ENCODE results near the gene PTPRT. TPM values are rescaled to one million over a fixed set of nuclear protein-coding genes. Genes with fewer than 3 reads are reported as not detected.
A peak's percentile ranks its signal among the peaks of the same experiment; 100 is the strongest.

Gene PTPRT
- total RNA-seq, 1 experiment from 2014 or later = 0.20 TPM

DNA sequence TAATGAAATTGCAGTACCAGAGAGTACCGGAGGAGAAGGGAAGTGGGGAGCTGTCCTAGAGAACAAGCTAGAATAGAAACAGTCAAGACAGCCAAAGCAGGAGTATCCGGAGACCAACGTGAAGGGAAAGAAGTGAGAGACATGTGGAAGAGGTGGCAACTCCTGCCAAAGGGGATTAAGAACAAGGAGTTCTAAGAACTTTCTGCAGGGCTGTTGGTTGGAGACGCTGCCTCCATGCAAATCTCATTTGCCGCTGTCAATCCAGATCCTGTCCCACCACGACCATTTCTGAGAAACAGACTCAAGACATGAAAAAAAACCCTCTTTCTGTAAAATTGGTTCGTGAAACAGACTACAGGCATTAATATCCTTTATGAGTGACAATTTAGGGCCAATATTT lies 595.7 kb downstream of the PTPRT start:
- DNase-seq (ENCODE audit: low read depth) = no peak
- in situ Hi-C loops (cut with HindIII; ENCODE audit: low pct_unique_long_range_greater_than_20kb, low sequenced_read_pairs) = no loop called here

GRCh38 chr20:42589976-42590639 lies 599.6 kb downstream of the PTPRT start:
- DNase-seq (ENCODE audit: low read depth) = no peak
- in situ Hi-C loops (cut with HindIII; ENCODE audit: low pct_unique_long_range_greater_than_20kb, low sequenced_read_pairs) = no loop called here

DNA sequence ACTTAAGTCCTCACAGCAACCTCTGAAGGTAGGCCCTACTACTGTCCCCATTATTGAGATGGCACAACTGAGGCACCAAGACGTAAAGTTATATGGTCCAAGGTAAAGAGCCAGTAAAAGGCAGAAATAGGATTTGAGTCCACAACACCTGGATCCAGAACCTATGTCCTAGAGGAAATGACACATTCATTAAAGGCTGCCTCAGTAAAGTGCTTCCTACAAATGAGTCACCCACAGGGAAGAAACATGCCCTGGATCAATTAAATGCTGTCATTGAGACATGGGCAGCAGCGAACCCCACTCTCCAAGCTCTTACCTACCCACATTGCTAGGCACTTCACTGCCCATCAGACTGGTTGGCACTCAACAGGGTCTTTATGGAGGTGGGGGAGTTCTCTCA lies 600.9 kb downstream of the PTPRT start:
- in situ Hi-C loops (cut with HindIII; ENCODE audit: low pct_unique_long_range_greater_than_20kb, low sequenced_read_pairs) = no loop called here
- DNase-seq (ENCODE audit: low read depth) = no peak

- no peak for DNase-seq (ENCODE audit: low read depth)
- in situ Hi-C loops (cut with HindIII; ENCODE audit: low pct_unique_long_range_greater_than_20kb, low sequenced_read_pairs) = no loop called here
Observed at GRCh38 chr20:42587427-42587826, 602.3 kb downstream of the PTPRT start.

GRCh38 chr20:42581311-42581710 lies 608.4 kb downstream of the PTPRT start:
- in situ Hi-C loops (cut with HindIII; ENCODE audit: low pct_unique_long_range_greater_than_20kb, low sequenced_read_pairs) = no loop called here
- no peak for DNase-seq (ENCODE audit: low read depth)

DNA sequence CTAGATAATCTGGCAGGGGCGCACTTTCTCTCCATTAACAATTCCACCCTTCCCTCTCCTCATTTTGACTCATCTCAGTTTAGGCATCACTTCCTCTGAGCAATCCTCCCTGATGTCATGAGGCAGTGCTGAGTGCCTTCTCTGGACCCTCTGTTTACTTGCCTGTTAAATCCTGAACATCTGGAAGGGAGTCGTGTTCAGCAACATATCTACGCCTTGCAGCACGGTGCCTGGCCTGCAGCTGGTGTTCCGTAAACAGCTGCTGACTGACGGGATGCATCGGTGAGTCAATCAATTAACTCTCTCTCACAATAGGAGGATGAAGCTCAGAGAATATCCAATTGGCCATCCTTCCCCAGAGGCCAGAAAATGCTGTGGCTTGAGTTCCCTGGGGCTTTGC lies 613.5 kb downstream of the PTPRT start:
- in situ Hi-C loops (cut with HindIII; ENCODE audit: low pct_unique_long_range_greater_than_20kb, low sequenced_read_pairs) = no loop called here
- no peak for DNase-seq (ENCODE audit: low read depth)

DNA sequence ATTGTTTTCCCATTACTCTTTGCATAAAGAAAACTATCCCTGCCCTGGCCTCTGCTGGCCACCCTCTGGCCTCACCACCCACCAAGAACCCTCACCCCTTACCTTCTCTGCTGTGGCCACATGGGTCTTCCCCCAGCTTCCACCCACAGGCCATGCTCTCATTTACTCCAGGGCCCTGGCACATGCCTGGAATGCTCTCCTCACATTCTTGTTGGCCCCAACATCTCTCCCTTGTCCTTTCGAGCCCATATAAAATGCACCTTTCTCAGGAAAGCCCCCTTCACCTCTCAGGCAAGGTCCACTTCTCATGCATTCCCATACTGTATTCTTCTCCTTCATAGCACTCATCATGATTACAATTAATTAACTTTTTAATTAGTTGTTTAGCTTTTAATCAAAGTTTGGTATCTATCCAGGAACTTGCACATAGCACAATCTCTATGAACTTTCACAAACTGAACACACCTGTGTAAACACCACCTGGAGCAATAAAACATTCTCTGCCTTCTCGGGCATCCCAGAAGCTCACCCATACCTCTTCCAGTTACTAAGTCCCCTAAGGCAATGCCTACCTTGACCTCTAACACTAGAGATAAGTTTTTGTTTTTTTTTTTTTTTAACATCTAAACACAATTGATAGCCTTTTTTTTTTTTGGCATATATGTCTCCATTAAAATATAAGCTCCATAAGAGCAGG lies 617.2 kb downstream of the PTPRT start:
- in situ Hi-C loops (cut with HindIII; ENCODE audit: low pct_unique_long_range_greater_than_20kb, low sequenced_read_pairs) = no loop called here

GRCh38 chr20:42567409-42567808 lies 622.3 kb downstream of the PTPRT start:
- in situ Hi-C loops (cut with HindIII; ENCODE audit: low pct_unique_long_range_greater_than_20kb, low sequenced_read_pairs) = no loop called here
- peak; percentile 11 for DNase-seq (ENCODE audit: low read depth)

More for the DNA sequence above, 617.2 kb downstream of the PTPRT start:
- DNase-seq (ENCODE audit: low read depth) = no peak

DNA sequence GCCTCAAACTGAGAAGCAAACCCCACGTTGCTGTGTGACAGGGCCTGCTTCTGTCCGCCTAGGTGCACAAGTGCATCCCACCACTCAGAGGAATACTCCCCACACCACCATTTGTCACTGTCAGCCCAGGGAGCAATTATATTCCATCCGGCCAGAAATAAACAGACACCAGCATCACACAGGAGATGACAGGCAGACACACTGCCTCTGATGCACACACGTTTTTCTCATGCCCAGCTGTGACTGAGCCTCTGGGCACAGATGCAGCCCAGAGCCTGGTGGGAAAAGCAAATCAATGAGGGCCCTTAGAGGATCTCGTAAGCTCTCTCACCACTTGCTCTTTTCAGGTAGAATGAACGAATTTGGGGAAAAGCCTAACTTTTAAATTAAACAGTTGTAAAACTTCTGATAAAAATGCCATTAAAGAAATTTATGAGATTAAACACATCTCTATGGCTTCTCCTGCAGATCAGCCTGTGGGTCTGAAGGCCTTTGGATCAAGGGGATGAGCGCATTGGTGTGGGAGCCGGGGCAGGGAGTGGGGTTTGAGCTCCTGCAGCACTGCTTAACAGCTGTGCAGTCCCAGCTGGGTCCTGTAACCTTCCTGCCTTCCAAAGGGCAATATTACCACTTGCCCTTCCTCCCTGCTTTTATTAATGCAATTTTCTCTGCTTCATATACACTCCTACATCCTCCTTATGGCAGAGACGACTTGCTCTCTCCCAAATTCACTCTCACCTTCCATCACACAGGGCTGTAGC lies 624.3 kb downstream of the PTPRT start:
- in situ Hi-C loops (cut with HindIII; ENCODE audit: low pct_unique_long_range_greater_than_20kb, low sequenced_read_pairs) = no loop called here

DNA sequence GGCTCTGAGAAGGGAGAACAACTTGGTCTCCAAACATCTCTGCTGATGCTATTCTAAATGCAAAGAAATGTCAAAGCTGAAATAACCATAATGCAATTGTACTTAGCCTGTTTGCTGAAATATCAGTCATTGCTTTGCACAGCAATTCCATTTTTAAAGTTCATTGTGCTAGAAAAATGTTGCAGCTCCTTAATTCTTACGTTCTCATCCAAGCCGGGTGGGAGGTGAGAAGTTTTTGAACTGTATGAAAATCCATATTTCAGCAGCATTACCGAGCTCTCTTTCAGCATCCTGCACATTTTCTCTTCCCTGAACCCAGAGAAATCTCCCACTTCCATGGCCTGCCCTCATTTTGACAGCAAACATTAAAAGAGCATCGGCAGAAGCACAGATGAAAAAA lies 630.0 kb downstream of the PTPRT start:
- no peak for DNase-seq (ENCODE audit: low read depth)
- in situ Hi-C loops (cut with HindIII; ENCODE audit: low pct_unique_long_range_greater_than_20kb, low sequenced_read_pairs) = no loop called here

More for the DNA sequence above, 624.3 kb downstream of the PTPRT start:
- DNase-seq (ENCODE audit: low read depth) = no peak

DNA sequence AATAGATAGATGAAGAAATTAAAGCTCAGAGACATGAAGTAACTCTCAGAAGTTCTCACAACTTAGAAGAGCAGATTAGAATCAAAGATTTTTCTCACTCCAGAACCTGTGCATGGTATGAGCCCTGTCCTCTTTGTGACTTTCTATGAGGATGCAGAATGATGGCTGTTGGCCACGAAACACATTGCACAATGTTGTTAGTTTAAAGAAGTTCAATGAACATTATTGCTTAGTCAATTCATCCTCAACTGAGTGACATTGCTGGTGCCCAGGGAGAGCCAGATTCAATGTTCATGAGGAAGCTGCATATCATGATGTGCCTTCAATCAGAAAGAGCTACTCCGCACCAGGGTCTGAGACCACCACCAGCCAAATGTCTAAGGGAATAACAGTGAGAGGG lies 633.1 kb downstream of the PTPRT start:
- in situ Hi-C loops (cut with HindIII; ENCODE audit: low pct_unique_long_range_greater_than_20kb, low sequenced_read_pairs) = no loop called here
- no peak for DNase-seq (ENCODE audit: low read depth)

DNA sequence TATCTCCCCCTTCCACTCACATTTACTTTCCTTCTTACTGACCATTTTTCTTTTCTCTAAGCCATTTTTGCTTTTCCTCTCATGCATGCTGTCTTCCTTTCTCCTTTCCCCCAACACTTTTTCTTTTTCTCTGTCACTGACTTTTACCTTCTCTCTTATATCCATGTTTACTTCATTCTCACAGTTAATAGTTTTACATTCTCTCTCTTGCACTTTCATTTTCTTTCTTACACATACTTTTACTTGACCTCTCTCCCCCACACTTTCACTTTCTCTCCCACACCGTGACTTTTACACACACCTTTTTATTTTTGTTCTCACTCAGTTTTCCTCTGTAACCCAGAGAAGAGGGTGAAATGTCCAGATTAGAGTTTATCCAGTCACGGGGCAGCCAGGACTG lies 636.3 kb downstream of the PTPRT start:
- in situ Hi-C loops (cut with HindIII; ENCODE audit: low pct_unique_long_range_greater_than_20kb, low sequenced_read_pairs) = no loop called here

DNA sequence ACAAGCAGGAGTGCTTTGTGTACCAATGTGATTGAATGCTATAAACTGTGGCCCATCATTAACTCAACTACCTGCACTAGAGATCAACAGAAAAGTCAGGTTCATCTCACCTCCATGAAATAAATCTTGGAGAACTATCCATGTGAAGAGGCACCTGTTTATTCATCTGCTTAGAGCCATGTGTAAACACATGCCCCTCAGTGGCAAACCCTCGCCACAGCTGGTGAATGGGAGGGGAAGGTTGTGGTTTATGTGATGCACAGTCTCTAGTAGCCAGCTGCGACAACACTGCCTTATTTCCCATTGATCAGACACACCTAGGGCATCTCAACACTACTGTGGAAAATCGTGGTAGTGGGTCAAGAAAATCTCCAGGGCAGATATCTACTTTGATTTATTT lies 640.2 kb downstream of the PTPRT start:
- in situ Hi-C loops (cut with HindIII; ENCODE audit: low pct_unique_long_range_greater_than_20kb, low sequenced_read_pairs) = no loop called here
- DNase-seq (ENCODE audit: low read depth) = no peak

More for the DNA sequence above, 636.3 kb downstream of the PTPRT start:
- no peak for DNase-seq (ENCODE audit: low read depth)

DNA sequence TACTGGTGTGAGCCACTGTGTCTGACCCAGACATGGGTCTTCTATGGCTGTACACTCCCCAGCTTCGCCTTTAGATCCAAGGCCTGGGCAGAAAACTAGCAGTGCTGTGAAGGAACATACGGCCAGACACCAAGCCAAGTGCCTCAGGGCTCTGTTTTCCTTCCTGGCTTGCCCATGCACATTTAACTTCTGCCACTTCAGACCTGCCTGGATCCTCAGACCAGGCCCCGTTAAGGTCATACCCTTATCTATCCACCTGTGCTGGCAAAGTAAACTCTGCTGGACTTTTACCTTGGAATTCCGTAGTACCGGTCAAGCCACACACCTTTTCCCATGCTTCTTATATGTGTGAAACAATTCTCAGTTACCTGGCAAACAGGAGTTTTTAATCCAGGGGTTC lies 644.8 kb downstream of the PTPRT start:
- DNase-seq (ENCODE audit: low read depth) = no peak
- in situ Hi-C loops (cut with HindIII; ENCODE audit: low pct_unique_long_range_greater_than_20kb, low sequenced_read_pairs) = no loop called here

DNA sequence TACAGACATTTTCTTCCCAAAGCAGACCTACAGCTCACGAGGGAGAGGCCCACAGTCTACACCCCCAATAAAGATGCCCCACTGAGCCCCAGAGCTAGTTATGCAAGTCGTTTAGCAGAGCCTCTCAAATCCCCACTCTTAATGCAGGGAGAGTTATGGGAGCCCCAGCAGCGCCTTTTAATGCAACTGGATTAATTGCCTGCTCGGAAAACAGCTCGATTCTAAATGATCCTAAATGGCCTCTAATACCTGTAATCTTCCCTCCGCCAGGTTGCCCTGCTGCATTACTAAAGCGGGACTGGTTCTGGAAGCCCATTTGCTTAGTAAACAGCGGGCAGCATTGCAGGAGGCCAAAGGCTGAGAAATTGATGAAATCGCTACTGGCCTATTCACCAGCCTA lies 656.9 kb downstream of the PTPRT start:
- DNase-seq (ENCODE audit: low read depth) = no peak
- in situ Hi-C loops (cut with HindIII; ENCODE audit: low pct_unique_long_range_greater_than_20kb, low sequenced_read_pairs) = no loop called here

DNA sequence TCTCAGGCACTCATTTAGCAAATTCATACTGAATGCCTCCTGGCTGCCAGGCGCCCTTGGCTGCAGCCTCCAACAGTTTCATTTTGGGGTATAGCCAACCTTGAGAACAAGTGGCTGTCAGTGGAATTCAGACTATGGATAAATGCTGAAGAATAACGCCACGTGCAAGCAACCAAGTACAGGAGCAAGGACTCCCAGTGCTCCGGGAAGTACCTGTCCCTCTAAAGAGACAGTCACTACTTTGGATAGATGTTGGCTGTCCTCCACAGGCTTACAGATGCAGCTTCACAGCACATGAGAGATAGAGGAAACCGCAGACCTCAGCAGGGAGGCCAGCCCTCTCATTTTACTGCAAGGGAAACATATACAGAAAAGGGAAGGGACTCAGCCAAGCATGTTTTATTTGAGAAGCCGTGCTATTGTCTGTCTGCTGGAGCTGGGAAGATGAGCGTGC lies 658.2 kb downstream of the PTPRT start:
- no peak for DNase-seq (ENCODE audit: low read depth)
- in situ Hi-C loops (cut with HindIII; ENCODE audit: low pct_unique_long_range_greater_than_20kb, low sequenced_read_pairs) = no loop called here

GRCh38 chr20:42530855-42531448 lies 658.8 kb downstream of the PTPRT start:
- peak; percentile 19 for DNase-seq (ENCODE audit: low read depth)
- in situ Hi-C loops (cut with HindIII; ENCODE audit: low pct_unique_long_range_greater_than_20kb, low sequenced_read_pairs) = no loop called here

GRCh38 chr20:42530191-42530590 lies 659.5 kb downstream of the PTPRT start:
- in situ Hi-C loops (cut with HindIII; ENCODE audit: low pct_unique_long_range_greater_than_20kb, low sequenced_read_pairs) = no loop called here
- no peak for DNase-seq (ENCODE audit: low read depth)

DNA sequence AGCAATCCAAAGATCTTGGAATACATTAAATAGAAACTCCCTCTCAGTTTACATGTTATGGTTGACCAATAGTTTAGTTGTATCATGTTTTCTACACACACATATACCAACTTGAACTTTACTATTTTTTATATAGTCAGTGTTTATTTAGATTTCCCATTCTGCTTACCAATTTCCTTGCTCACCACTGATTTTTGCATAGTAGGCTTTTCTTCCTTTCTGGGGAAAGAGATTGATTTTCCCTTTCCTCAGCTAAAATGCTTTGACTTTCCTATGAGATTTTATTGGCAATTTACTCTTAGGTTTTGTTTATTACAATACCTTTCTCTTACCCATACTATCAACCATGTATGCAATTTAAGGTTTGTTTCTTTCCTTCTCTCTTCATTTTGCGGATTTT lies 665.6 kb downstream of the PTPRT start:
- in situ Hi-C loops (cut with HindIII; ENCODE audit: low pct_unique_long_range_greater_than_20kb, low sequenced_read_pairs) = no loop called here
- DNase-seq (ENCODE audit: low read depth) = no peak
